Aorta (tissue), 5 donors: ENCODE data around the gene DNAI1. TPM values are rescaled to one million over a fixed set of nuclear protein-coding genes. Genes with fewer than 3 reads are reported as not detected.
A peak's percentile ranks its signal among the peaks of the same experiment; 100 is the strongest.

Experiments used
- ATAC-seq: fragments of 200-7000 bp; cut with Tn5 transposase; one replicate; pipeline ENCODE4 v1.9.1; 2022; ENCODE audit warnings: moderate library complexity; ENCODE audit not compliant: low FRiP score
- DNase-seq, 2 donors: peaks; one replicate each; pipeline ENCODE4 v3.0.0-alpha.2; 2020
- H3K27ac ChIP-seq, 2 donors: one replicate each; pipeline ENCODE4 v1.5.1; 2013; ENCODE audit warnings: low read length in 2 of 2, mild to moderate bottlenecking in 2 of 2, moderate library complexity in 2 of 2, control low read depth in 1 of 2, inconsistent platforms in 1 of 2, low read depth in 1 of 2
- H3K27me3 ChIP-seq, 2 donors: one replicate each; pipeline ENCODE4 v1.6.1; 2013; ENCODE audit warnings: control low read depth in 1 of 2, low read length in 1 of 2, mild to moderate bottlenecking in 1 of 2, moderate library complexity in 1 of 2; ENCODE audit not compliant: insufficient read depth in 2 of 2, control insufficient read depth in 1 of 2
- H3K36me3 ChIP-seq, 2 donors: one replicate each; pipeline ENCODE4 v1.6.1; 2013; ENCODE audit warnings: control low read depth in 1 of 2, low read length in 1 of 2, mild to moderate bottlenecking in 1 of 2; ENCODE audit not compliant: insufficient read depth in 2 of 2, control insufficient read depth in 1 of 2
- H3K4me1 ChIP-seq, 2 donors: one replicate each; pipeline ENCODE4 v1.6.1; 2013; ENCODE audit warnings: low read length in 2 of 2, control low read depth in 1 of 2, mild to moderate bottlenecking in 1 of 2, moderate library complexity in 1 of 2; ENCODE audit not compliant: insufficient read depth in 2 of 2, control insufficient read depth in 1 of 2
- H3K4me3 ChIP-seq, 2 donors: one replicate each; pipeline ENCODE4 v1.5.1; 2013; ENCODE audit warnings: low read length in 2 of 2, control low read depth in 1 of 2, mild to moderate bottlenecking in 1 of 2
- H3K9me3 ChIP-seq: one replicate; pipeline ENCODE4 v1.6.1; 2013; ENCODE audit warnings: mild to moderate bottlenecking, low read length; ENCODE audit not compliant: control insufficient read depth
- WGBS, 2 donors: extraction: QIAGEN DNeasy Blood & Tissue Kit; methylation state at CpG; one replicate each; pipeline ENCODE4 v1.1.7; 2013; 5-methylcytosine and 5-hydroxymethylcytosine counted together
- intact Hi-C, 2 donors: fragments of 100-400 bp; cut with DNase I; formaldehyde crosslinking; loops; one replicate each; pipeline versions ENCODE4 v1.14.2 to v1.15.0; 2022
- polyA plus RNA-seq, 2 donors: library from polyadenylated mRNA; stranded (reverse); fragments of 200-250 nt; gene quantifications; one replicate each; pipeline ENCODE4 v1.2.3, GENCODE V29; 2013
- total RNA-seq, 2 donors: library from RNA; stranded (reverse); fragmentation: NEBNext Ultra II Directional; extraction: Animal tissue kit (Norgen Biotek cat#: 25700); gene quantifications; one replicate each; pipeline ENCODE4 v1.2.1, GENCODE V29; 2021
- donor health status: healthy with polysubstance abuse.
- donor health status: Bipolar disorder and iron deficiency.
- donor health status: DM: no; HTN: no; CAD: no.
- donor health status: DM: no; HTN: no; CAD: no.
- donor health status: DM: yes; HTN: yes; CAD: no.

Gene DNAI1
- total and polyA plus RNA-seq, 4 donors, result not detected

DNA sequence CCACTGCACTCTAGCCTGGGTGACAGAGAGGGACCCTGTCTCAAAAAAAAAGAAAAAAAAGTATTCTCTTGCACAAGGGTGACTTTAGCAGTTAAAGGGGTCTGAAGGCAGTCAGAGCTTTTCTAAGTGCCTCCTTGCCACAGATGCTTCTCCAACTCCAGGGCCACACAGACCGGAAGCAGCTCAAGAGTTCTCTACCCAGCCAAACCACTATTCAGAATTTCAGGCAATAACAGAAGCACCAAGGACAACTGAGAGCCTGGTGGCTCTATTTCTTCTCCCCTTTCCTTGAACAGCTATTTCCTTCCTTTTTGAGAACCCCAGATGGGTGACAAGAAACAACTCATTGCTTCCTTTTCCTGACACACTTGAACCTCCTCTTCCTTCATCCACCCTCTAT, 2.5 kb upstream of the DNAI1 start:
- Histone ChIP-seq H3K4me1 (no peaks in the 10 kb centered on the region), H3K4me3 (no peak overlapping the region), H3K9me3 (no peaks in the 10 kb centered on the region), H3K27me3 (no peaks in the 10 kb centered on the region), H3K27ac (no peak overlapping the region), H3K36me3 (no peaks in the 10 kb centered on the region)
- no peak for ATAC-seq
- intact Hi-C loops, result loop anchor here (5.0 kb wide), 3 partner anchors 46 to 141 kb away; partner anchors contain the start of gene ENHO (in 1 of the 2)
- 88 to 94% methylated on average over 1 of the region's 1 CpG for WGBS, 2 donors
- DNase-seq, result no peak

DNA sequence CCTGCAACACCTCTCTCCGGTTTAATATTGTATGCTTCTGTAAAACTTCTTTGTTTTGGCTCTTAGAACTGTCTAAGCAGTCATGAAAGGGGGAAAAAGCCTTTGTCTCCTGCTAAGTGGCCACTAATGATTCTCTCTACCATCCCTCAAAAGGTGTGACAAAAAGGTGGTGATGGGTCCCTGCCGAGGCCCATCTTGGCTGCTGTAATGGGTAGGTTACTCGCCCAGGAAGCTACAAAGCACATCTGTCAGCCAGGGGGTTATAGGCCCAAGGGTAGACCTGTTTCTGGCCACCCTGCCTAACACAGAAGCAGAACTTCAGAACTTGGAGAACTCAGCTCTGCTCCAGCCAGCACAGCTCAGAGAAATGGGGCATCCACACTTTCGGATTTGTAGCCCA, 1.9 kb upstream of the DNAI1 start:
- H3K36me3 ChIP-seq, result no peaks in the 10 kb centered on the region
- ATAC-seq, result no peak
- intact Hi-C loops, result loop anchor here (5.0 kb wide), 3 partner anchors 46 to 141 kb away; partner anchors contain the start of gene ENHO (in 1 of the 2)
- no peak for DNase-seq
- no peaks in the 10 kb centered on the region for H3K4me1 ChIP-seq
- H3K9me3 ChIP-seq, result no peaks in the 10 kb centered on the region
- H3K4me3 ChIP-seq, result no peak overlapping the region
- no peak overlapping the region for H3K27ac ChIP-seq
- H3K27me3 ChIP-seq, result no peaks in the 10 kb centered on the region
- WGBS, 2 donors, result 26 to 35% methylated on average over 4 of the region's 4 CpGs

DNA sequence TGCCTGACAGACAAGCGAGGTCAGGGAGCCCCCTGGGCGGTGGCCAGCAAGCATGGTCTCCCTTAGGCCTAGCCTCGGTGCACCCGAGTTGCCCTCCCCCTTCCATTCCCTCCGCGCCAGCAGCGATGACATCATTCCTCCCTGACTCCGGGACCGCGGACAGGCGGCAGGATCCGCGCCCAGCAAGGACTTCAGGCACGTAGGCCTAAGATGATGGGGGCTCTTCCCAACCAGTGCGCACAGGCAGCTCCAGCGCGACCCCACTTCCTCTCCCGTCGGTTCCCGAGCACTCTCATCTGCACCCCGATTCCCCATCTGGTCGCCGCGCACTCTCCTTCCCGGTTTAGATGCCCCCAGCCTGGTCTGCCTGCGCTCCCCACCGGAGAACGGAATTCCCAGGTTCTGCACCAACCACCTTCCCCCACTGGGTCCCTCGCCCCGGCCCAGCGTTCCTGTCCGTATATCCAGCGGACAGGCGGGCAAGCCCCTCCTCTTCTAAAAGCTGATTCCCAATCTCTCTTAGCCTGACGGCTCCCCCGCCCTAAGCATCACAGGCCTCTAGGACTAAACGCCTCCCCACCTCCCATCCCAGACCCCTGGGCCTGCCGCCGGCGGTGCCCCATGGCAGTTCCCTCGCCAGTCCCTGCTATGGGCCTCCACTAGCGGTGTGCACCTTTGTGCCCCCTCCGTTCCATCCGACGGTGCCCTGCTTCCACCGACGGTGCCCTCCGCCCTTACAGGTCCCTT, 1.2 kb upstream of the DNAI1 start:
- Histone ChIP-seq H3K27me3 (no peaks in the 10 kb centered on the region), H3K27ac (peak overlapping the region in 1 of 2 donors; percentile 32), H3K36me3 (no peaks in the 10 kb centered on the region), H3K4me3 (peak overlapping the region; percentile 88), H3K4me1 (no peaks in the 10 kb centered on the region), H3K9me3 (no peaks in the 10 kb centered on the region)
- DNase-seq (peak; percentile 86 to 93), ATAC-seq (peak; percentile 85)
- intact Hi-C loops, result loop anchor here (5.0 kb wide), 3 partner anchors 45 to 140 kb away; partner anchors contain the start of gene ENHO (in 1 of the 2)
- WGBS, 2 donors, result 2% methylated on average over 48 of the region's 48 CpGs

DNA sequence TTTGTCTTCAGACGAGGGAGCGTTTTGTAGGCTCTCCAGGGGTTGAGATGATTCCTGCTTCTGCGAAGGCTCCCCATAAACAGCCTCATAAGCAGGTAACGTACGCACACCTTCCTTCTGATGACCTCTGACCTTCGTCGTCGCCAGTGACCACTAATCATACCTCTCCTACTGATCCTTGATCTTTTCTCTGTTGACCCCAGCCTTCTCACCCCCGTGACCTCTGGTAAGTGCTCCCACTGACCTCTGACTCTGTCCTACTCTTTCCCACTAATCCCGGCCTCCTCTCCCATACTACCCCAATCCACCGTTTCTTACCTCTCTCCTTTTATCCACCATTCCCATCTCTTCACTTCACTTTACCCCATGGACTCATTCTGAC, 345 bp downstream of the DNAI1 start:
- H3K36me3 ChIP-seq, result no peaks in the 10 kb centered on the region
- no peak for DNase-seq
- intact Hi-C loops, result loop anchor here (5.0 kb wide), 3 partner anchors 43 to 138 kb away; partner anchors contain the start of gene ENHO (in 1 of the 2)

DNA sequence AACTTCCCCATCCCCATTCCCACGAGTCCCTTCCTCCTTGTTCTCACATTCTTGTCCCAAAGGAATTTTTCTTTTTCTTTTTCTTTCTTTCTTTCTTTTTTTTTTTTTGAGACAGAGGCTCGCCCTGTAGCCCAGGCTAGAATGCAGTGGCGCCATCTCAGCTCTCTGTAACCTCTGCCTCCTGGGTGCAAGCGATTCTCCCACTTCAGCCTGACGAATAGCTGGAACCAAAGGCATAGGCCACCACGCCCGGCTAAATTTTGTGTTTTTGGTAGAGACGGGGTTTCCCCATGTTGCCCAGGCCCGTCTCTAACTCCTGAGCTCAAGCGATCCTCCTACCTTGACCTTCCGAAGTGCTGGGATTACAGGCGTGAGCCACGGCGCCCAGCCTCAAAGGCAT, 751 bp downstream of the DNAI1 start:
- Histone ChIP-seq H3K4me1 (peaks cover 0 to 5% of the 10 kb centered on the region in 2 donors), H3K36me3 (no peaks in the 10 kb centered on the region), H3K9me3 (no peaks in the 10 kb centered on the region), H3K27ac (no peak overlapping the region), H3K27me3 (no peaks in the 10 kb centered on the region), H3K4me3 (no peak overlapping the region)
- DNase-seq (no peak), ATAC-seq (no peak)
- intact Hi-C loops, result loop anchor here (5.0 kb wide), 3 partner anchors 43 to 138 kb away; partner anchors contain the start of gene ENHO (in 1 of the 2)
- 86 to 87% methylated on average over 14 of the region's 14 CpGs for WGBS, 2 donors

More for the DNA sequence above, 345 bp downstream of the DNAI1 start:
- Histone ChIP-seq H3K4me1 (peaks cover 0 to 3% of the 10 kb centered on the region in 2 donors), H3K4me3 (no peak overlapping the region), H3K9me3 (no peaks in the 10 kb centered on the region), H3K27ac (no peak overlapping the region), H3K27me3 (no peaks in the 10 kb centered on the region)
- ATAC-seq, result no peak
- WGBS, 2 donors, result 17 to 20% methylated on average over 11 of the region's 11 CpGs

DNA sequence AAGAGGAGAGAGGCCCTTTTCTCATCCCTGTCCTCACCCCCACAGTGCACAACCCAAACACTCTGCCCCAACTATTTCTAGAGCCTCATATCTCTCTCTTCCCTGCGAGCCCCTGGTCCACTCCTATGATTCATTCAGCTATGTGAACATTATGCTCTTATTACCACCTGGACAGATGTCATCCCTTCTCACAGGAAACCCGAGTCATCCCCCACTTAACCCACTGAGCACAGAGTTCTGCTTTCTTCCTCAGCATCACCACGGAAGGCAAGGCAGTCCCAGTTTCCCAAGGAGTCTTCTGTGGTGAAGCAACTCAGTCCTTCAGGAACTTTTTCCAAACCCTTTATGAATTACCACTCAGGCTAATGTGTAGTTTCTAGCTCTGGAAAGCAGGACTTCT, 1.3 kb downstream of the DNAI1 start:
- 64% methylated on average over 3 of the region's 3 CpGs for WGBS, 2 donors
- intact Hi-C loops, result loop anchor here (5.0 kb wide), 3 partner anchors 42 to 137 kb away; partner anchors contain the start of gene ENHO (in 1 of the 2)
- no peak overlapping the region for H3K27ac ChIP-seq

DNA sequence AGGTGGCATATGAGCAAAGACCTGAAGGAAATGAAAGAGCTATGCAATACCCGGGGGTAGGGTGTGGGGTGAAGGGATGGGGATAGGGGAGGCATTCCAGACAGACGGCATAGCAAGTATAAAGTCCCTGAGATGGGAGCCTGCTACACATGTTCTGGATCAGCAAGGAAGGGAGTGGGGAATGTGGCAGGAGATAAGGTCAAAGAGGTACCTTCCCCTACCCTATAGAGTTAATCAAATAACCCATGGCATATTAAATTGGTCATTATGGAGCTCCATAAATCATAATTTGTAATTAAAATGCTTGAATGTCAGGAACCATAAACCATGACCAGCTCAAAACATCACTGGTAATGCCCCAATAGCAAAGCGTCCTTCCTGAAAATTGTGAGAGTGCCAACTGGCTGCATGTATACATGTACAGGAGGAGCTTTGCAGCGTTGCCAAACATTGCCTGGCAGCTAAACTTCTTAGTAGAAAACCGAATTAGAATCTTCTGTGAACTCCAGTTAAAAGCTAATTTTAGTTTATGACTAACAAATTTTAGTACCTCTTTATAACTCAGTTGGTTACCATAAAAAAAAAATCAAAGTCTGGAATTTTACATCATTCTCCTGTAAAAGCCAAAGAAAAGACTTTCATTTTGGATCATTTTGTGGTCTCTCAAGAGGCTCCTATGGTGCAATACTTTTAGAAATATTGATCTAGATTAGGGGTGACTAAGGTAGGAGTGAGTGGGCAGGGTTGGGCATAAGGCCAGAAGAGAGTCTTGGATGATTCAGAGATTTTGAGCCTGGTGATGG, 4.7 kb downstream of the DNAI1 start:
- Histone ChIP-seq H3K9me3 (no peaks in the 10 kb centered on the region), H3K4me1 (peaks cover 0 to 5% of the 10 kb centered on the region in 2 donors), H3K27me3 (no peaks in the 10 kb centered on the region), H3K27ac (peak overlapping the region in 1 of 2 donors; percentile 40), H3K4me3 (no peak overlapping the region), H3K36me3 (no peaks in the 10 kb centered on the region)
- intact Hi-C loops, result no loop called here
- peak; percentile 77 to 80 for DNase-seq
- WGBS, 2 donors, result 15 to 16% methylated on average over 5 of the region's 5 CpGs
- no peak for ATAC-seq

More for the DNA sequence above, 1.3 kb downstream of the DNAI1 start:
- peaks cover 0 to 5% of the 10 kb centered on the region in 2 donors for H3K4me1 ChIP-seq
- H3K27me3 ChIP-seq, result no peaks in the 10 kb centered on the region
- H3K36me3 ChIP-seq, result no peaks in the 10 kb centered on the region
- ATAC-seq (no peak), DNase-seq (no peak)
- H3K4me3 ChIP-seq, result no peak overlapping the region
- no peaks in the 10 kb centered on the region for H3K9me3 ChIP-seq

DNA sequence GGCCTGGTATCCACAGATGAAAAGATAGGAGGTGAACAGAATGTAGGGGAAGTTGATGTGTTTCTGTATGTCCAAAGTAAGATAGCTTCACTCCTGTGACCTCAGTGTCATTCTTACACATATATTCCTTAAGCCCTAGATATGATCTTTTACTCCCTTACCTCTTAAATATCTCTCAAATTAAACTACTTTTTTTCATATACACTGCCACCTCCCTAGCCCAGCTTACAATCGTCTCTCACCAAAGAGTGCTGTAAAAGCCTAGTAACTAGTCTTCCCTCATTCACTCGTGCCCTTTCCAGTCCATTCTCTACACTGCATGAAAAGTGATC, 5.3 kb downstream of the DNAI1 start:
- WGBS, 2 donors, result 51 to 56% methylated on average over 2 of the region's 2 CpGs
- Histone ChIP-seq H3K36me3 (no peaks in the 10 kb centered on the region), H3K27me3 (no peaks in the 10 kb centered on the region), H3K27ac (peak overlapping the region in 1 of 2 donors; percentile 40), H3K9me3 (no peaks in the 10 kb centered on the region), H3K4me3 (no peak overlapping the region), H3K4me1 (peaks cover 0 to 5% of the 10 kb centered on the region in 2 donors)
- no peak for ATAC-seq
- intact Hi-C loops, result no loop called here
- no peak for DNase-seq
